GM19372 (cell line): Measurements from ENCODE around the gene EI24.
"Not testable (repeated sequence)": the region's sequence is repeated elsewhere in the genome, so short reads cannot be mapped to it uniquely, and the experiment has no call there.

Source experiments
- ATAC-seq: cut with Tn5 transposase; IDR thresholded peaks from one replicate; pipeline ENCODE4 v1.9.1; 2021; ENCODE audit warnings: mild to moderate bottlenecking, low read depth, moderate library complexity; ENCODE audit not compliant: unreplicated experiment

EI24 gene

GRCh38 chr11:125568970-125569914 is at the start of gene EI24:
Gene EI24 (plus strand): TSS chr11:125569477. CDS start chr11:125572528, 3,051 bp downstream.
- peak; percentile 95 for ATAC-seq

GRCh38 chr11:125519860-125520834 is 49.1 kb upstream of the EI24 start:
- ATAC-seq = no peak

- ATAC-seq = no peak
Measured at GRCh38 chr11:125525303-125525702, 44.0 kb upstream of the EI24 start.

- ATAC-seq = no peak
Measured at GRCh38 chr11:125532668-125533067, 36.6 kb upstream of the EI24 start.

GRCh38 chr11:125535585-125535984 is 33.7 kb upstream of the EI24 start:
- ATAC-seq = no peak

GRCh38 chr11:125536834-125537233 is 32.4 kb upstream of the EI24 start:
- ATAC-seq = not testable (repeated sequence)

GRCh38 chr11:125542709-125543108 is 26.6 kb upstream of the EI24 start:
- no peak for ATAC-seq

GRCh38 chr11:125550780-125551179 is 18.5 kb upstream of the EI24 start:
- no peak for ATAC-seq

- no peak for ATAC-seq
Measured at GRCh38 chr11:125551835-125552342, 17.4 kb upstream of the EI24 start.

GRCh38 chr11:125552927-125553326 is 16.4 kb upstream of the EI24 start:
- no peak for ATAC-seq

GRCh38 chr11:125553357-125553756 is 15.9 kb upstream of the EI24 start:
- no peak for ATAC-seq

GRCh38 chr11:125554038-125554437 is 15.2 kb upstream of the EI24 start:
- ATAC-seq = no peak

- no peak for ATAC-seq
Measured at GRCh38 chr11:125559888-125560287, 9.4 kb upstream of the EI24 start.

- ATAC-seq = no peak
Measured at GRCh38 chr11:125561924-125562323, 7.4 kb upstream of the EI24 start.

- ATAC-seq = no peak
Measured at GRCh38 chr11:125562430-125562829, 6.8 kb upstream of the EI24 start.

GRCh38 chr11:125564357-125564756 is 4.9 kb upstream of the EI24 start:
- ATAC-seq = no peak

- no peak for ATAC-seq
Measured at GRCh38 chr11:125566235-125566634, 3.0 kb upstream of the EI24 start.

GRCh38 chr11:125569915-125570621 is 791 bp downstream of the EI24 start:
- ATAC-seq = no peak

- no peak for ATAC-seq
Measured at GRCh38 chr11:125570952-125571351, 1.7 kb downstream of the EI24 start.

GRCh38 chr11:125572916-125573315 is 3.6 kb downstream of the EI24 start:
- no peak for ATAC-seq
